ENCODE data around the gene ANGPTL2.

DNA sequence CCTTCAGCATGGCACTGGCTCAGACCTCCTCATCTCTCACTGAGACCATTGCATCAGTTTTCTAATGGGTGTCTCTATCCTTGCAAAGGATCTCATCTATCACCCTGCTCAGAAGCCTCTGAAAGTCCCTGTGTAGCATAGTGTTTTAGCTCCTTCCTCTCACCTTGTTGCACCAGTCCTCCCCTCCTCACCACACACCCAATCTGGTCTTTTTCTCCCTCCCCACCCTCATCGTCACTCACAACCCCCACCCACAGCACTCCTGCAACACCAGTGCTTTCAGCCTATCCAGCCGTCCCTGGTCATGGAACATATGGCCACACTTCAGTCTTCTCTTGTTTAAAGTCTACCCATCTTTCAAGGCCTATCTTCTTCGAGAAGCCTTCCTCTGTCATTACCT lies 74.5 kb downstream of the ANGPTL2 start:
- TF ChIP-seq EP300 (IDR thresholded peaks at IDR 0.05; ENCODE audit: borderline replicate concordance) (no peak), CEBPB (IDR thresholded peaks at IDR 0.05) (no peak)
- TF ChIP-seq, protein P1, sequence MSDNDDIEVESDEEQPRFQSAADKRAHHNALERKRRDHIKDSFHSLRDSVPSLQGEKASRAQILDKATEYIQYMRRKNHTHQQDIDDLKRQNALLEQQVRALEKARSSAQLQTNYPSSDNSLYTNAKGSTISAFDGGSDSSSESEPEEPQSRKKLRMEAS (IDR thresholded peaks at IDR 0.05) = no peak

Measured in Ishikawa (cell line).